ENCODE measurements around the gene PGA3. TPM values are rescaled to one million over a fixed set of nuclear protein-coding genes. Genes with fewer than 3 reads are reported as not detected.
"Not testable (repeated sequence)": the region's sequence is repeated elsewhere in the genome, so short reads cannot be mapped to it uniquely, and the experiment has no call there.

Gene PGA3
- total and polyA plus RNA-seq, 2 of the 8 experiments (the other 6 are each of a cell fraction or from before 2014, with no cell fraction given), result not detected

DNA sequence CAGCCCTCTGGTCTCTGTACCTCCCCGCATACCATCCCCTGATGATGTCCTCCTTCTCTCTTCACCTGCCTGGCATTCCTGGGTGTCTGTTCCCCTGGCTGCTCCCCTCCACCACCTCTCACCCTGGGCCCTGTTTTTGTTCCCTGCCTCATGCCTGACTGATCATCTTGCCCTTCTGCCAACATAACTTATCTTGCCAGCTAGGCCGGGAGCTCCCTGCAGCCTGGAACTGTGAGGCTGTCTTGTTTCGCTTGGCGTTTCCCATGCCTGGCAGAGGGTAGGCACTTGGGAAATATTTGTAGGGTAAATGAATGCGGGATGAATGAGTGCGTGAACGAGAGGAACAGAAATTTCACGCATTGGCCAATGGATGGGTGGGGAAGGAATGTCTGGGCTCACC lies 45.9 kb downstream of the PGA3 start:
- H3K23me2 ChIP-seq (ENCODE audit: low read depth, low read length); H2BK120ac ChIP-seq (replicated peaks; ENCODE audit: low read depth, low read length); H2BK5ac ChIP-seq (ENCODE audit: low read depth, low read length); H3K9me3 ChIP-seq (ENCODE audit: insufficient read depth in 2 of 2, low read depth in 1 of 2, low read length in 1 of 2); H3K4ac ChIP-seq (replicated peaks; ENCODE audit: insufficient read length, low read depth, low read length); H3K79me2 ChIP-seq (ENCODE audit: control insufficient read depth in 1 of 2, insufficient read depth in 2 of 2, low read length in 2 of 2); H4K20me1 ChIP-seq (replicated peaks in 1 of 2; ENCODE audit: control insufficient read depth in 1 of 2, insufficient read depth in 2 of 2, low read length in 2 of 2); H3K14ac ChIP-seq (ENCODE audit: insufficient read length); H3K4me3 ChIP-seq (ENCODE audit: extremely low read depth in 1 of 4, insufficient read depth in 2 of 4, low read depth in 3 of 4, low read length in 4 of 4); H2AK5ac ChIP-seq (ENCODE audit: low read depth, low read length); H3K23ac ChIP-seq (ENCODE audit: insufficient read length); H4K5ac ChIP-seq (ENCODE audit: insufficient read length, low read depth, low read length); H3K79me1 ChIP-seq (ENCODE audit: low read depth, low read length); H3K36me3 ChIP-seq (ENCODE audit: control insufficient read depth in 2 of 4, insufficient read depth in 4 of 4, low read length in 3 of 4); H3K27me3 ChIP-seq (replicated peaks in 1 of 4; ENCODE audit: control insufficient read depth in 3 of 4, extremely low read depth in 1 of 4, insufficient read depth in 3 of 4, low read length in 3 of 4); H2AFZ ChIP-seq (ENCODE audit: low read length); H3K56ac ChIP-seq (replicated peaks; ENCODE audit: insufficient read length, low read depth, low read length); H2BK15ac ChIP-seq (ENCODE audit: low read length); H2BK20ac ChIP-seq (ENCODE audit: low read length); H3K27ac ChIP-seq (ENCODE audit: low read depth, low read length); H3K4me1 ChIP-seq (replicated peaks in 1 of 4; ENCODE audit: control insufficient read depth in 3 of 4, insufficient read depth in 4 of 4, low read length in 3 of 4); H3K4me2 ChIP-seq (ENCODE audit: insufficient read depth in 1 of 2, low read depth in 2 of 2, low read length in 2 of 2); H4K8ac ChIP-seq (ENCODE audit: extremely low read depth, insufficient read depth, low read length); DNase-seq (ENCODE audit: low read depth in 1 of 2, low spot score in 2 of 2); H3K18ac ChIP-seq (ENCODE audit: extremely low read depth, low read length); H3K9ac ChIP-seq (replicated peaks in 1 of 4; ENCODE audit: extremely low read depth in 1 of 4, low read depth in 3 of 4, low read length in 3 of 4); H4K91ac ChIP-seq (replicated peaks; ENCODE audit: insufficient read length, low read length); H2BK12ac ChIP-seq (ENCODE audit: low read depth, low read length); FAIRE-seq: not testable (repeated sequence)
- CTCF ChIA-PET (ENCODE audit: partially characterized antibody), result interaction anchor here (0.6 to 4.8 kb wide), 3 partner anchors 27 to 136 kb away, joined by 3 to 19 read pairs (median 4); no protein-coding TSS in a partner anchor
- POLR2A ChIA-PET (ENCODE audit: partially characterized antibody), result interaction anchor here (1.4 kb wide), 1 partner anchor 48 kb away, joined by 3 read pairs; no protein-coding TSS in a partner anchor
- 94 to 95% methylated on average over 3 to 8 of the region's 8 CpGs for WGBS, 2 experiments (ENCODE audit: extremely low coverage in 1 of 2, insufficient coverage in 1 of 2, insufficient read length in 1 of 2, insufficient replicate concordance in 2 of 2, low coverage in 1 of 2, low lambda C conversion rate in 2 of 2, missing lambda C conversion rate in 1 of 2)

All from H1 (cell line).